Stromal cell of bone marrow (primary cell): ENCODE measurements around the gene SLC5A8.

Experiments
- DNase-seq: peaks from one replicate; pipeline ENCODE4 v3.0.0-alpha.2; 2012; ENCODE audit warnings: low read depth

The SLC5A8 gene

DNA sequence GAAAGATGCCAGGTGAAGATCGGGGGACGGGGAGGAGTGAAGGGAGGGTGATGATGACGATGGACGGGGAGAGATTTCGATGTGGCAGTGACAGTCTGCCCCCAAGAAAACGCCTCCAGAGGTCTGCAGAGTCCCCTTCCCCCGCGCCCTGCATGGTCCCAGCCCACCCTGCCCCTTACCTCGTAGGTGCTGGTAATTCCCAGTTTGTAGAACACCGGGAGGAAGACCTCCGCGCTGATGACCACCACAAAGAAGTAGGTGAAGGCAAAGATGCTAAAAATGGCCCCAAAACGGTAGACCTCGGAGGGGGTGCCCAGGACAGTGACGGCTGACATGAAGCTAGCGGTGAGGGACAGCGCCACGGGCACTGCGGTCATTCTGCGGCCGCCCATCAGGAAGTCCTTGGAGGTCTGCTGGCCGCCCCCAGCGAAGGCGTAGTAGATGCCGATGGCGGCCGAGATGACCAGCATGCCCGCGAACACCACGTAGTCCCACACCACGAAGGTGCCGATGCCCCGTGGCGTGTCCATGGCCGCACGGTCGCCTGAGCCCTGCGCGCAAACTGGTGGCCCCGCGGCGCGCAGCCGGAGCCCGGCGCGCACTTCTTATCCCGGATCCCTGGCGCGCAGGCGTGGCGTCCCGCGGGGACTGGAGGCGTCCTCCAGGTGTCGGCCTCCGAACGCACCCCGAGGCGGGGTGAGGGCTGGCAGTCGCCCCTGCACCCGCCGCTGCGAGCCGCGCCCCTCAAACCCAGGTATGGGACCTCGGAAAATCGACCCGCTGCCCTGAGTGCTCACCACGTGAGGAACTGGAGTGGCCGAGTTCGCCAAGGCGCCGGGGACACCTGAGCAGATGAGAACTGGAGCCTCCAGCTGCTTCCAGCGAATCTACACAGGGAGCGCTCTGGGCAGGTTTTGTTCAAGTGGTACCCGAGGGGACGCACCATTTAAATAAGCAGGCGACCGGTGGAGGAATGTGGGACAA is at the start of gene SLC5A8:
SLC5A8 (minus strand) TSS at position 920 of the 984 bp plus-strand sequence; CDS start at position 530, 390 bp downstream.
- no peak for DNase-seq

GRCh38 chr12:101257357-101257756 is 47.3 kb upstream of the SLC5A8 start:
- DNase-seq: no peak

- DNase-seq: no peak
These were observed 46.2 kb upstream of the SLC5A8 start for GRCh38 chr12:101256266-101256665.

DNA sequence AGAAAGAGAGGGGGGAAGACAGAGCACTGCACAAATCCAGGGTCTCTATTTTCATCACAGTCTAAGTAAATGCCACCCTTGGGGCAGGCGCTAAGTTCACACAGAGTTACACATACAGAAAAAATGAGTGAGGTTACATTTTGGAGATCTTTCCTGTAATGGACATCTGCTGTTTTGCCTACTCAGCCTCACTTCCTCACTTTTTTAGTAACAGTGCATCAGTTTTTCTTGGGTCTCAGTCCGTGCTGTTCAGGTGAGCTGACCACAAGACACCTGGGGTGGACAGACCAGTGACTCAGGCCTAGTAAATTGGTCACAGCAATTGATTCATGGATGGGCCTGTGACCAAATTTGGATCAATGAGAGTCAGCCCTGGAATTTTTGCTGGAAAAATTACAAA is 33.6 kb upstream of the SLC5A8 start:
- no peak for DNase-seq

GRCh38 chr12:101243074-101243473 is 33.0 kb upstream of the SLC5A8 start:
- DNase-seq: no peak

GRCh38 chr12:101238800-101239329 is 28.8 kb upstream of the SLC5A8 start:
- no peak for DNase-seq

DNA sequence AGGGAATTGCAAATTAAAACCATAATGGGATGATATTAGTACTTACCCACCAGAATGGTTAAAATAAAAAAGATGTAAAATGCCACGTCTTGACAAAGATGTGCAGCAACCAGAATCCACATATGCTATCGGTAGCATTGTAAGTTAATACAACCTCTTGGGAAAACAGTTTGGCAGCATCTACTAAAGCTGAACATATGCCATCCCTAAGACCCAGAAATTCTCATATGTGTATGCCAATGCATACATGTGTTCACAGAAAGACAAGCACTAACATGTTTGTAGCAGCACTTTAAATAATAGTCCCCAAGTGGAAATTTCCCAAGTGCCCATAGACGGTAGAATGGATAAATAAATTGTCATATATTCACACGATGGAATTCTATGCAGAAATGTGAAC is 28.3 kb upstream of the SLC5A8 start:
- DNase-seq: no peak

DNA sequence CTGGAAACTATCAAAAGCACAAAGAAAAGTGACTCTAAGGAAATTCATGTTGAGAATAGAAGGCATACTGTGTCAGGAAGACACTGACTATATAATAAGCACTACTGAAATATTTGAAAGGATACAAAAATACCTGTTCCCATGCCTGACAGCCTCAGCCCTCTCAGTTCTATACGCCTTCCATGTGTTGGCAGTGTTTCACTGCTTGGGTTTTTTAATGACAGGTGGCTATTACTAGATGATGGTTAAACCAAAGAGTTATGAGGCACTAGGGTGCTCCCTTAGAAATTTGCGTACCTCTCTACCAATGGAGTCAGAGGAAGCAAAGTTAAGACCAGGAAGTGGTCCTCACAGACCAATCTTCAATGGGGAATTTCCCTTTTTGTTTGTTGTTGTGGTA is 25.6 kb upstream of the SLC5A8 start:
- DNase-seq: no peak

- no peak for DNase-seq
These were observed 21.6 kb upstream of the SLC5A8 start for GRCh38 chr12:101231636-101232035.

- peak; percentile 58 for DNase-seq
These were observed 20.5 kb upstream of the SLC5A8 start for GRCh38 chr12:101230547-101230946.

DNA sequence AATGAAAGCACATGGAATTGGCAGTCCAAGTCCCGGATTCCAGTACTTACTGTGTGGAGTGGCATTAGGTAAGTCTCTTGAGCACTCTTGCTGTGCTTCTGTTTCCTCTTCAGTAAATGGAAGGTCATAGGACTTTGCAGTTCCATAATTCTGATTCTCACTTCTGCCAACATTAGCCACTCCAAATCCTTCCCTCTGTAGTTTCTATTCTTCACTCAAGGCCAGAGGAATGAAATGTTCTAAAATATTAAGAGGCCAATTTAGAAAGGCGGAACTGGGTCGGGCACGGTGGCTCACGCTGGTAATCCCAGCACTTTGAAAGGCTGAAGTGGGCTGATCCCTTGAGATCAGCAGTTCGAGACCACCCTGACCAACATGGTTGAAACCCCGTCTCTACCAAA is 19.8 kb upstream of the SLC5A8 start:
- no peak for DNase-seq

DNA sequence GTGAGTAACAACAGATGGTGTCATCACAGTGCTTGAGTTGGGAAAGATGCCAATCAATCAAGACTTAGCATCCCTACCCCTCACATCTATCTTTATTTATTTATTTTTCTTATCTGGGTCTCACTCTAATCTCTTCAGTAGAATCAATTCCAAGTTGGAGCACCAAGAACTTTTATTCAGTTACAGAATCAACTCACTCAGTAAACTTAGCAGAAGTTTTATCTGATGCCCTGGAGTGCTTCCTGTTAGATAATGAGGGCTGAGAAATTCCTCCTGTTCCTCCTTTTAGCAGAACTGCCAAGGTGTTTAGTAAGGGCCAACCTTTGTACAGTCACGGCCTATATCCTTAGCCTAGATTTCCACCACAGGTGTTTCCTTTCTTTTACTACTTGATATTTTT is 11.3 kb upstream of the SLC5A8 start:
- DNase-seq: no peak

DNA sequence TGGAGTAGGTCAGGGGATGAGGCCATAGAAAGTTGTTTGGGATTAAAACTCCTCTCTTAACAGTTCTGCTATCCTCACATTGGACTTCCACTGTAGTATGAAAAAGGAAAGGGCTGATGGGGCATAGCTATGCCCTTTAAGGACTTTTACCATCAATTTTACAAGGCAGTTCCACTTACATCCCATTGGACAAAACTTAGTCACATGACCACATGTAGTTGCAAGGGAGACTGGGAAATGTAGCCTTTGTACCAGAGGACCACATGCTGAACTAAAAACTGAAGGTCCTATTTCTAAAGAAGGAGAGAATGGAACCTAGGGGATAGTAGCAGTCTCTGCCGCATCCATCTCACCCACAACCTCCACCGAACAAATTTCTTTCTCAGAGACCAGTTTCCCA is 6.8 kb upstream of the SLC5A8 start:
- no peak for DNase-seq

DNA sequence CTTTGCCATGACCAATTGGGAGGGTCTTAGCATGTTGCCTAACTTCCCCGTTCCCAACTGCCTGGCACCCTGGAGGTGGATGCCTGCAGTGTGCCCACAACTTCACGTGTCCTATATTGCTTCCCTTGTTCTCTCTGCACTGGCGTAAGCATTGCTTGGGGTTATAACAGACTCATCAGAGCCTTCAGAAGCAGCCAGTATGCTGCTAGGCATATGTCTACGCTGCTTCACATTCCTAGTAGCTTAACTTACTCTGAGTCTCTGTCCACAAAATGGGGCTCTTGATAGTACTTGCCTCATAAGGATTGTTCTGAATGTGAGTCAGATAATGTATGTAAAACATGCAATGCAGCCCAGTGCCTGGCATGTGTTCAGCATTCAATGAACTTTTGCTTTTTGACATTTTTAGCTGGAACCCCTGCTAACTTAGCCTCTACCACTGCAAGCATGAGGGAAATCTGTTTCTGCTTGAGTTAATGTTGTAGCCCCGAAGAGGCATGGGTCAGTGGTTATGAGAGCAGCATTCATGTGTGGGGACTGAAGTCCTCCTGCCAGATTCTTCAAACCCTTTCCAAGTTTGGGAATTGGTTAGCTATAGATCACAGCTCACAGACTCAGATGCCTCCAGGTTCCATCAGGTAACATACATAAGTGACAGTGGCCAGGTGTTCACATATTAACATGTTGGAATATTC is 2.8 kb downstream of the SLC5A8 start:
- DNase-seq: no peak

DNA sequence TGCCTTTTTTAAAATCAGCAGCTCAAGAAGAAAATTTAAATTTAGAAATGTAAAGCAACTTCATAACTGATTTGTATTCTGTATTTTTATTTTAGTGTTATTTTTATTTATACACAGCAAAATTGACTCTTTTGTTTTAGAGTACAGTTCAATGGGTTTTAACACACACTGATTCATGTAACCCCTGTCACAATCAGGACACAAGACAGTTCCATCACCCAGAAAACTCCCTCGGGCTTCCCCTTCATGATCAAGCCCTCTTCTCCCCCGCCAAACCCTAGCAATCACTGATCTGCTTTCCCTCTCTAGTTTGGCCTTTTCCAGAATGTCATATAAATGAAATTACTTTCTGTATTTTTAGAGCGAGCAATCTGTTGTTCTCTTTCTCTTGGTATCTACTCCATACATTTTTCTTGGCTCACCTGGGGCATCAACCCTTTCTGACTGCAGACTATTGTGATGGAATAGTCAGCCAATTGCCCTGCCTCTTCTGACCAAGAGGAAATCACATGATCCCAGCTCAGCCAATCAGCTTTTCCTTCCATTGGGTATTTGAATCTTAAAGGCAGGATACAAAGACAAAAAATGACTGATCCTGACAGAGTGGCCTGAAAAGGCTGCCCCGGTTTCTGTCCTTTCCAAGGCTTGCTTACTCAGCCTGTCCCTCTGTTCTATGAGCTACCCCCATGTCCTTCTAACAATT is 5.3 kb downstream of the SLC5A8 start:
- no peak for DNase-seq

- no peak for DNase-seq
These were observed 9.2 kb downstream of the SLC5A8 start for GRCh38 chr12:101200824-101201223.

- DNase-seq: no peak
These were observed 9.9 kb downstream of the SLC5A8 start for GRCh38 chr12:101200145-101200544.

GRCh38 chr12:101186291-101186690 is 23.7 kb downstream of the SLC5A8 start:
- DNase-seq: no peak

DNA sequence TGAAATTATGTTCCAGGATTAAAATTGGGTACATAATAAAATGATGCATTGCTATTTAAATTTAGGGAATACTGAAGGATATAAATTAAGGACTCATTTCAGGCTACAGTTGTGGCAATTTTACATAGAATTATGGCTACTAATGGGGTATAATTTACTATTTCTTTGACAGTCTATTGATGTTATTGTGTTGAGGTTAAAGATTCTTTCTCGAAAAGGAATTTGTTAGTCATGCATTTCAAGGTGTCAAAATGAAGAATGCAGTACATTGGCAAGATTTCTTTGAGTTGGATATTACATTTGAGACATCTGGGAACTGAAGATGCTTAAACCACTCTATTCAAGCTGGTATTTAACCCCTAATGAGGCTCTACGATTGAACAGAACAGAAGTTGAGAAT is 28.3 kb downstream of the SLC5A8 start:
- no peak for DNase-seq

GRCh38 chr12:101174541-101174940 is 35.5 kb downstream of the SLC5A8 start:
- no peak for DNase-seq

DNA sequence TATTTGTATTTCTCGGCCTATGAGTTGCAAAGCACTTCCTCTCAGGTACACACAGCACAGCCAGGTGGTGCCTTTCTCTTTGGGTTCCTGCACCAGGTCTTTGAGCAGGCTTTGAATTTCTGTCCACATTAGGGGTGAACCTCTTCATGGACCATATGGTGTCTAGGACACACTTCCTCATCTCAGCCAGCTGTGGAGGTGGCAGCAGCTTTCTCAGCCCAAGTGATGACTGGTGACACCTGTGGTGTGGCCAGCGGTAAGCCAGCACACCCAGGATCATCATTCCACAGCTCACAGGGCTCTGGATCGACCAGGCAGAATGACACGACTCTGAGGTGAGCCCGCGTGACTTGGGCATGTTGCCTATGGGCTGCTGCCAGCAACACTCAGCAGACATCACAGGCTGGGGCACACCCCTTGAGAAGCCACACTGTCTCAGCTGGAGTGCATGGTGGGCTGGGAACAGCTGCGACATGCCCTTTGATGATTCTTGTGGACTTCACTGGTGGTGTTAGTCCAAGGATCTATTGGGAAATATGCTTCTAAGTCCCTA is 36.8 kb downstream of the SLC5A8 start:
- DNase-seq: no peak

GRCh38 chr12:101172316-101172715 is 37.7 kb downstream of the SLC5A8 start:
- DNase-seq: no peak
